ENCODE results near the gene MAB21L2. TPM values are rescaled to one million over a fixed set of nuclear protein-coding genes. Genes with fewer than 3 reads are reported as not detected.
A peak's percentile ranks its signal among the peaks of the same experiment; 100 is the strongest.

The MAB21L2 gene
- polyA plus RNA-seq, 2 of the 4 experiments (the other 2 are of a cell fraction), result not detected

DNA sequence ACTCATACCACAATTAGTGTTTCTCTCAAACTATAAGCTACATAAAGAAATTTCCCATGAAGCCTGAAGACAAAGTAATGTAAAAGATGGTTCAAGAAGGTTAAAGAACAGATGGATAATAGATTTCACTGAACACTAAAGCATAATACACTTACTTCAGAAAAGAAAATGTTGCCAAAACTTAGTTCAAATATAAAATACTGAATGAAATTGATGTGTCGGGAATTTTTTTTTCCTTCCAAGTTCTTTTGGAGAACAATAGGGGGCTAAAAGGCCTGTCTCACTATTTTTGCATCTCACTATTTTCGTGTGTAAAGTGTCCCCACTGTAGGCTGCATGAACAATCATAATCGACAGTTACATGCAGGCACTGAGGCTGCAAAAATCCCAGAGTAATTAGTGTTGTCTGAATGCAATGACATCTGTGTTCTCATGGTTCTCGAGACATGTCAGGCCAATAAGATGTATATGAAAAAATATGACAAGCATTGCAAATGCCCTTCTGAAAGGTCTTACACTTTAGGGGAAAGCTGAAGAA is 11.9 kb upstream of the MAB21L2 start:
- H3K9me3 ChIP-seq, result no peaks in the 10 kb centered on the region
- peak overlapping the region; percentile 65 to 85 for H3K27ac ChIP-seq
- FAIRE-seq, result no peak
- peaks cover 61% of the 10 kb centered on the region for H3K4me1 ChIP-seq
- TF ChIP-seq RARB (CRISPR knock-in tag; IDR thresholded peaks at IDR 0.05), result no peak
- no peak for TF ChIP-seq MAZ (IDR thresholded peaks at IDR 0.05; ENCODE audit: borderline replicate concordance, low read depth, low read length)
- TF ChIP-seq MYC (IDR thresholded peaks at IDR 0.05; ENCODE audit: borderline replicate concordance, low read length), result no peak
- TF ChIP-seq PHF8 (IDR thresholded peaks at IDR 0.05; ENCODE audit: borderline replicate concordance, low read depth), result no peak
- TF ChIP-seq MAFK (IDR thresholded peaks at IDR 0.05; ENCODE audit: partially characterized antibody), result peak; percentile 23
- no peak for TF ChIP-seq HOXA7 (CRISPR knock-in tag; IDR thresholded peaks at IDR 0.05)
- TF ChIP-seq JUNB (IDR thresholded peaks at IDR 0.05), result no peak
- TF ChIP-seq, protein P1, sequence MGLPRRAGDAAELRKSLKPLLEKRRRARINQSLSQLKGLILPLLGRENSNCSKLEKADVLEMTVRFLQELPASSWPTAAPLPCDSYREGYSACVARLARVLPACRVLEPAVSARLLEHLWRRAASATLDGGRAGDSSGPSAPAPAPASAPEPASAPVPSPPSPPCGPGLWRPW (IDR thresholded peaks at IDR 0.05), result no peak
- DNase-seq (ENCODE audit: low read depth in 1 of 2, low spot score in 1 of 2), result no peak
- ChIA-PET CTCF (interaction anchor here (0.6 kb wide), 1 partner anchor 75 kb away, joined by 3 read pairs; no protein-coding TSS in a partner anchor), POLR2A (interaction anchor here (1.1 kb wide), 1 partner anchor 59 kb away, joined by 3 read pairs; no protein-coding TSS in a partner anchor)
- no peak overlapping the region for H3K4me3 ChIP-seq
- ATAC-seq, result peak; percentile 29 to 55; a peak in 1 of 6 replicates
- peak overlapping the region; percentile 73 for H3K4me2 ChIP-seq
- WGBS (ENCODE audit: missing lambda C conversion rate), result 50% methylated on average over 4 of the region's 4 CpGs

DNA sequence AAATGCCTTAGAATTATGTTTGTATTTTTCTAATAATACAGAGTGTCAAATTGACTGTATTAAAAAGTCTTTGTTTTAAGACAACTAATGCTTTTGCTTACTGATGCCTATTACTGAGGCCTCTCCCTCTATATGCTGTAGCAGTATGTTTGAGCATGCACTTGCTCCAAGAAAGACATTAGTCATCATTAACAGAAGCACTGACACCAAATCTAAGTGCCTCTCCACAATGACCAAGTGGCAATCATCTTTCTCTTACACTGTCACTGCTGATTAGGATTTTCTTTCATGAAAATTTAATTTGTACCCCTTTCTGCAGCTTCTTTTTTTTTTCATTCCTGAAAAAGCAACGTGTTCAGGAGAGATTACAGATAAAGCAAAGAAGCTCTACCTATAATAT is 11.1 kb upstream of the MAB21L2 start:
- ATAC-seq, result peak in 1 of 2 experiments; percentile 43; a peak in 2 of 6 replicates
- TF ChIP-seq MAFK (IDR thresholded peaks at IDR 0.05; ENCODE audit: partially characterized antibody) (peak; percentile 55), REST (IDR thresholded peaks at IDR 0.05) (no peak), CBX2 (IDR thresholded peaks at IDR 0.05; ENCODE audit: borderline replicate concordance, low read depth) (no peak)
- TF ChIP-seq, protein P2, sequence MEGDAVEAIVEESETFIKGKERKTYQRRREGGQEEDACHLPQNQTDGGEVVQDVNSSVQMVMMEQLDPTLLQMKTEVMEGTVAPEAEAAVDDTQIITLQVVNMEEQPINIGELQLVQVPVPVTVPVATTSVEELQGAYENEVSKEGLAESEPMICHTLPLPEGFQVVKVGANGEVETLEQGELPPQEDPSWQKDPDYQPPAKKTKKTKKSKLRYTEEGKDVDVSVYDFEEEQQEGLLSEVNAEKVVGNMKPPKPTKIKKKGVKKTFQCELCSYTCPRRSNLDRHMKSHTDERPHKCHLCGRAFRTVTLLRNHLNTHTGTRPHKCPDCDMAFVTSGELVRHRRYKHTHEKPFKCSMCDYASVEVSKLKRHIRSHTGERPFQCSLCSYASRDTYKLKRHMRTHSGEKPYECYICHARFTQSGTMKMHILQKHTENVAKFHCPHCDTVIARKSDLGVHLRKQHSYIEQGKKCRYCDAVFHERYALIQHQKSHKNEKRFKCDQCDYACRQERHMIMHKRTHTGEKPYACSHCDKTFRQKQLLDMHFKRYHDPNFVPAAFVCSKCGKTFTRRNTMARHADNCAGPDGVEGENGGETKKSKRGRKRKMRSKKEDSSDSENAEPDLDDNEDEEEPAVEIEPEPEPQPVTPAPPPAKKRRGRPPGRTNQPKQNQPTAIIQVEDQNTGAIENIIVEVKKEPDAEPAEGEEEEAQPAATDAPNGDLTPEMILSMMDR (IDR thresholded peaks at IDR 0.05), result no peak
- peaks cover 61% of the 10 kb centered on the region for H3K4me1 ChIP-seq
- DNase-seq (ENCODE audit: low read depth in 1 of 2, low spot score in 1 of 2), result peak in 1 of 2 experiments; percentile 10
- H3K27ac ChIP-seq, result peak overlapping the region; percentile 65 to 85; a peak in 5 of 6 replicates
- CTCF ChIA-PET, result no interaction called here
- peak overlapping the region; percentile 73 for H3K4me2 ChIP-seq
- 21% methylated on average over 1 of the region's 1 CpG for WGBS (ENCODE audit: missing lambda C conversion rate)
- POLR2A ChIA-PET, result no interaction called here
- no peak overlapping the region for H3K4me3 ChIP-seq
- no peak for FAIRE-seq
- no peaks in the 10 kb centered on the region for H3K9me3 ChIP-seq

DNA sequence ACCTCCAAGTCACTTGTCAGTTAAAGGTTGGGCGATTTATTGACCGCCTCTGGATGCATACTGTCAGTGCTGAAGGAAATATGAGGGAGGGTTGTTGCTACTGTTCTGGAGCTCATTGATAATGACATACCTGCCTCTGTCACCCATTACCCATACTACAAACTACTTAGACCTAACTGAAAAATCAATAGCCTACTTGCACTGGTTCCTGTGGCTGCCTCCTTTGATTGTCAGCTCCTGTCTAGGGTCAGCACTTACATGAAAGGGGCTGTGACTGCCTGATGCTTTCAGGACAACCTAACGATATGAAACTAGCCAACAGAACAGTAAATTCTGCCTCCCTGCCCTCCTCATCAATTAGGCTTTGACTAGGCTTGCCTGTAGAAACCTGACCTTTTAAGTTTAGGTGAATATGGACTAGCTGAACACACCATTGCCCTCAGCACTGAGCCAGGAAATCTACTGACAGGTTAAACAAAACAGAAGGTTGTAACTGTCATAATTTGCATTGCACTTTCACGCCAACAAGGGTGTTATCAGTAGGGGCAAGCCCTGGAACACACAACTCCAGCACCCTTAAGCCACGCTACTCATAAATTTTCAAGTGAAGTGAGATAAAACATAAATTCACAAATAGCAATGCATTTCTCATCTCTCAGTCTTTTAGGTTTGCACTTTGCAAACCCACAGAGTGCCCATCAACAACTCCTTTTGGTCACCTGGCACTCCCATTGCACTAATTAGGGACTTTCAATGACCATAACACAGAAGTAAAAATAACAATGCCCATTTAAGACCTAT is 9.0 kb upstream of the MAB21L2 start:
- DNase-seq (ENCODE audit: low read depth in 1 of 2, low spot score in 1 of 2), result no peak
- H3K4me2 ChIP-seq, result peak overlapping the region; percentile 41; the same call in 2 of the 3 replicates
- CTCF ChIA-PET, result interaction anchor here (0.6 to 0.8 kb wide), 3 partner anchors 124 to 292 kb away, joined by 3 read pairs; no protein-coding TSS in a partner anchor
- TF ChIP-seq, protein P3, sequence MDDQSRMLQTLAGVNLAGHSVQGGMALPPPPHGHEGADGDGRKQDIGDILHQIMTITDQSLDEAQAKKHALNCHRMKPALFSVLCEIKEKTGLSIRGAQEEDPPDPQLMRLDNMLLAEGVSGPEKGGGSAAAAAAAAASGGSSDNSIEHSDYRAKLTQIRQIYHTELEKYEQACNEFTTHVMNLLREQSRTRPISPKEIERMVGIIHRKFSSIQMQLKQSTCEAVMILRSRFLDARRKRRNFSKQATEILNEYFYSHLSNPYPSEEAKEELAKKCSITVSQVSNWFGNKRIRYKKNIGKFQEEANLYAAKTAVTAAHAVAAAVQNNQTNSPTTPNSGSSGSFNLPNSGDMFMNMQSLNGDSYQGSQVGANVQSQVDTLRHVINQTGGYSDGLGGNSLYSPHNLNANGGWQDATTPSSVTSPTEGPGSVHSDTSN (IDR thresholded peaks at IDR 0.05), result no peak
- FAIRE-seq, result no peak
- peaks cover 56% of the 10 kb centered on the region for H3K4me1 ChIP-seq
- no peaks in the 10 kb centered on the region for H3K9me3 ChIP-seq
- WGBS (ENCODE audit: missing lambda C conversion rate), result 98% methylated on average over 5 of the region's 5 CpGs
- H3K4me3 ChIP-seq, result no peak overlapping the region
- peak overlapping the region in 1 of 2 experiments; percentile 51; a peak in 3 of 6 replicates for H3K27ac ChIP-seq
- POLR2A ChIA-PET, result no interaction called here
- ATAC-seq, result no peak
